NCI-H82 treated with DMSO at 0.1 percent for 48 hours (cell line): Measurements from ENCODE around the gene ST8SIA5.

ENCODE experiments used
- DNase-seq: peaks from one replicate; lab custom pipeline; 2025; ENCODE audit not compliant: unreplicated experiment; lab: John Stamatoyannopoulos, UW

Gene ST8SIA5

DNA sequence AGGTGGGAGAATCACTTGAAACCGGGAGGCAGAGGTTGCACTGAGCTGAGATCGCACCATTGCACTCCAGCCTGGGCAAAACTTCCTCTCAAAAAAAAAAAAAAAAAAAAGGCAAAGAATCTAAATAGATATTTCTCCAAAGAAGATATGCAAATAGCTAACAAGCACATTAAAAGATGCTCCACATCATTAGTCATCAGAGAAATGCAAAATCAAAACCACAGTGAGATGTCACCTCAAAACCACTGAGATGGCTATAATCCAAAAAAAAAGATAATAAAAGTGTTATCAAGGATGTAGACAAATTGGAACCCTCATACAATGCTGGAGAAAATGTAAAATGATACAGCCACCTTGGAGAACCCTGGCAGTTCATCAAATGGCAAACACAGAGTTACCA lies 8.4 kb downstream of the ST8SIA5 start:
- DNase-seq, result no peak

GRCh38 chr18:46740046-46740445 lies 16.8 kb downstream of the ST8SIA5 start:
- DNase-seq, result no peak

GRCh38 chr18:46738491-46738890 lies 18.4 kb downstream of the ST8SIA5 start:
- DNase-seq, result no peak

GRCh38 chr18:46736736-46737135 lies 20.1 kb downstream of the ST8SIA5 start:
- no peak for DNase-seq

DNA sequence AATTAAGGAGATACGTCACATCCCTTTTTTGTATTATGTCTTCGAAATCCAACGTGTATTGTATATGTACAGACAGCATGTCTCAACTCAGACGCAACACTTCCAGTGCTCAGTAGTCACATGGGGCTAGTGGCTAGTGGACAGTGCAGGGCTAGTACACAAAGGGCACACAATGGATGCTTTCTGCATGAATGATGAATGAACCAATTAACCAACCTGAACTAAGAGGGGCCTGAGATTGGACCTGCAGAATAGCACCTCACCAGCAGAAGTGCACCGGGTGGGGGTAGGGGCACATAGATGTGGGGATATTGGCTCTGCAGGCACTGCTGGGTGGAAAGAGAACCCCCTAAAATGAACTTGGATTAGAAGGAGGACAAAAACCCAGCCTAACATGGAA lies 20.7 kb downstream of the ST8SIA5 start:
- DNase-seq, result no peak

DNA sequence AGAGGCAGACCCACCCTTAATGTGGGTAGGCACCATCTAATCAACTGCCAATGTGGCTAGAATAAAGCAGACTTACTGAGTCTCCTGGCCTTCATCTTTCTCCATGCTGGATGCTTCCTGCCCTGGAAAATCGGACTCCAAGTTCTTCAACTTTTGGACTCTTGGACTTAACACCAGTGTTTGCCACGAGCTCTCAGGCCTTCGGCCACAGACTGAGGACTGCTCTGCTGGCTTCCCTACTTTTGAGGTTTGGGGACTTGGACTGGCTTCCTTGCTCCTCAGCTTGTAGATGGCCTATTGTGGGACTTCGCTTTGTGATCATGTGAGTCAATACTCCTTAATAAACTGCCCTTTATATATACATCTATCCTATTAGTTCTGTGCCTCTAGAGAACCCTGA lies 21.9 kb downstream of the ST8SIA5 start:
- DNase-seq, result no peak

DNA sequence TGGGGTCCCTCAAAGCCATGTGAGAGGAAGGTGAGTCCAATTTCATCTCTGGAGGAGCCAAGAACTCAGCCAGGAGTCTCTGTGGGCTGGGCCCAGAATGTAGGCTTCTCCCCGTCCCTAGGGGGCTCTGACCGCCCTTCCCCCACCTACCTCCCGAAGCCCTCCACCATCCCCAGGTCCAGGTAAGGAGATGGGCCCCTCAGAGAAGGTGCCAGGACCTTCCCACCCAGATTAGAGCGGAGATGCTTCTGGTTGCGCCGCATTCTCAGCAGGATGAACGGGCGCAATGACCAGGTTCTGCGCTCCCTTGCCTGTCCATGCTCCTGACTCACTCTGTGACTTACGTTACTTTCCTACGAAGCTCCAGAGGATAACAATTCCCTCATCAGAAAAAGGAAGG lies 23.0 kb downstream of the ST8SIA5 start:
- no peak for DNase-seq

- DNase-seq, result no peak
Measured at GRCh38 chr18:46732801-46733200, 24.1 kb downstream of the ST8SIA5 start.

DNA sequence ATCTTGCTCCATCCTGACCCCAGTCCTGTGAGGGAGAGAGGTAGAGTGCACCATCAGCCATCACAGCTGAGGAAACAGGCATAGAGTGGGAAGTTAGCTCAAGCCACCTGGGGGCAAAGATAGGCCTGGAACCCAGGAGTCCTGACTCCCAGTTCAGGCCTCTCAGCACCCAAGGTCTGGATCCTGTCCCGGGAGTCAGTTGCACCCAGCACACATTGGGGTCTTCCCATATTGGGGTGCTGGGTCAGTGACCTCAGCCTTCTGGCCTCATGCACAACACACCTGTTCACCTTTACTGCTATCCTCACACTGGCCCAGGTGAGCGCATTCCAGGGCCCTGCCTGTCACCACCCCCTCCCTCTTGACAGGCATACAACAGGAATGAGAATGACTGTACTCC lies 24.7 kb downstream of the ST8SIA5 start:
- DNase-seq, result no peak

DNA sequence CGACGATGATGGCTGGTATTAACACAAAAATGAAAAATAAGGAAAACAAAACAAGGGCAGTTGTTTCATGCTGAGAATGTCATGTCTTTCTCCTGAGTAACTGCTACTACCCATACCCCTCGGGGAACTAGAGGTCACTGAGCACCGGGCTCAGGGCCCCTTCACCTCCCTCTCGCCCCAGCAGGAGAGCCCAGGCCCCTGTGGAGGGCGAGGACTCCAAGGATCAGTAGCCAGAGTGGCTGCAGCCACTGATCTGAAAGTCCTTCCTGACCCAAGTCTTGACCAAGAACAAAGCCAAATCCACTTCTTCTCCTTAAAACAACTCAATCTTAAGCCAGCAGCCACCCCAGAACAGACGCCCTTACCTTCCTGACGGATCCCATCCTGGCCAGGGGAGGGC lies 25.5 kb downstream of the ST8SIA5 start:
- no peak for DNase-seq

DNA sequence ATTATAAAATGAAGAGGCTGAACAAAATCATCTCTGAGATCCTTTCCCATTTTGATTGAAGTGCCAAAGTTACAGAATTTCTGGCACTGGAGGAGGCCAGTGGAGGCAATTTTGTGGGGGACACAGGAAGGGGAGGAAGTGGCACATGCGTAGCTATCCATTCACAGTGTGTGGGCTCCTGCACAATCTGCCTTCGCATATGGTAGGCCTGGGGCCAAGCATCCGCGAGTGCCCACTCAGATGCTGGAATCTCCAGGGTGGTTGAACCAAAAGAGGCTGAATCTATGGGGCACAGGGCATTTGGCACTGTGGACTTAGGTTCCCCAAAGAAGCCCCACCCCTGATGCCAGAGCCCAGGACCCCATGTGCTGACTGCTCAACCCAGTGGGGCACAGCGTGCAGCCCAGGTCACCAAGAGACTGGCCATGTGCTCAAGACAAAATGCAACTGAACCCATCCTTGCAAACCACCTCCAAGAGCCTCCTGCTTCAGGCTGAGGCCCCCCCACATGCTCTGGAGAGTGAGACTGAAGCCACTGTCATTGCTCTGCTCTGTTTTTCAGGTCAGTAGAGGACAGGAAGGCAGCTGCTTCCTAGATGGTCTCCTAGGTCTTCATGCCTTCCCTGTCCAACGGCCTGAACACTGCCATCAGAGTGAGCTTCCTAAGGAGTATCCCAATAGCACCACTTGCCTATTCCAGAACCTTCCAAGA lies 28.5 kb downstream of the ST8SIA5 start:
- DNase-seq, result no peak

DNA sequence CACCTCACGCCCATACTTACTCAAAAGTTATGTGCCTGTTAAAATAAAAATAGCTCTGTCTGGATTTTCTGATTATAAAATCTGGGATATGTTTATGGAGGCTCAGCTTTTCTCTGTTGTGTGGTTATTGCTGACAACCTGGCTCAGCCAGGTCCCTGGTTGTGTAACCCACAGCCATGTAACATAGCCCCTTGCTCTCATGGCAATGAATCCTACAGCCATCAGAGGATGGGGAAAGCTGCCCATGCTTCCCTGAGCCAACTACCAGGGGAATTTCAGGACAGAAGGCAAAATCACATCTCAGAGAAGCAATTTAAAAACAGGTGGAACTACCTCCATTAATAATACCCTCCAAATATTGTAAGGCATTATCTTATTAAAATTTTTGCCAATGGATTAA lies 29.7 kb downstream of the ST8SIA5 start:
- no peak for DNase-seq

DNA sequence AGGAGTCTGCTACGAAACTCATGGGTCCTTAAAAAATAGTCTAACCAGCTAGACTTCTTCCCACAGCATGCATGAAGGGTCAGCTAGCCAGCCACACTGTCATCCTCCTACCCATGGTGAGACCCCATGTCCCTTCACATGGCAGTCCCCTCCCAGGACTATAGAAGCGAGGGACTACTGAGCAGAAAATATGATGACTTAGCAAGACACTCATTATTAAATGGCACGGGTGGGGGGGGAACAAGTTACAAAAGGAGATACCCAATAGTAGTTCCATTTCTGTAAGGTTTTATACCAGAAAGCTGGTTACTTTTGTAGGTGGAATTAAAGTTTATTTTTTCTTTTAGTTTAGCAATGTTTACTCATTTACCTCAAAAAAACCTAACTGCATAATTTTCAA lies 31.5 kb downstream of the ST8SIA5 start:
- DNase-seq, result no peak

- DNase-seq, result no peak
Measured at GRCh38 chr18:46723856-46724415, 32.9 kb downstream of the ST8SIA5 start.

DNA sequence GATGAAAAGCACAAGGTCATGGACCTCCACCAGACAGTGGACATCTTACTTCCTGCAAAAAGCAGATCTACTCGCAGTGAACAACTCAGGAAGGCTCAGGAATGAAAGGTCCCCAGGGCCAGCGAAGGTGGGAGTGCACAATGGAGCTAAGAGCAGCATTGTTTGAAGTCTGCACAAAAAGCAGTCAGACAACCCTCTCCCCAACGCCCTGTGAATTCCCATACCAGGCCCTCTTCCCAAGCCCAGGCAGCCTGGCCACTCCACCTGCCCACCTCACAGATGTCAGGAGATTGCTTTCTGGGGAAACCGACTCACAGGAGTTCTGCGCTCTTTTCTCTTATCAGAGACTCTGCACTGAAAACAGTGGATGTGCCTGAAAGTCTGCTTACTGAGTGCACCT lies 34.8 kb downstream of the ST8SIA5 start:
- no peak for DNase-seq

DNA sequence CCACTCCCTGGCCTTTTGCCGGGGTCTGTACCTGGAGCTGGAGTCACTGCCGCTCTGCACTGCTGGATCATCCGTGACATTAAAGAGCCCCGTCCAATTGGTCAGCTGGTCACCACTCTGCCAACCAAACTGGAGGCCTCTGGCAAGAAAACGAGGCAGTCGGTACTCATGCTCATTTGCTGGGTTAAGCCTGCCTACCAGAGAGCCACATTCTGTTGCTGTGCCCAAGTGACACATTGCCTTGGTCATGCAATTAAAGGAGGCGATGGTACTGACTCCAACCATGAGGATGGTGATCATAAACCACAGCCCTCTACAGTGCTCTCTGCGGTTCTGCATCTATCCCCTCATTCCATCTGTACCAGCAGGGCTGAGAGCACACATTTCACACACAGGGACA lies 35.5 kb downstream of the ST8SIA5 start:
- DNase-seq, result no peak

- no peak for DNase-seq
Measured at GRCh38 chr18:46720521-46720920, 36.3 kb downstream of the ST8SIA5 start.

GRCh38 chr18:46720092-46720491 lies 36.8 kb downstream of the ST8SIA5 start:
- no peak for DNase-seq

- no peak for DNase-seq
Measured at GRCh38 chr18:46719388-46719787, 37.5 kb downstream of the ST8SIA5 start.

- no peak for DNase-seq
Measured at GRCh38 chr18:46718501-46719341, 38.1 kb downstream of the ST8SIA5 start.

DNA sequence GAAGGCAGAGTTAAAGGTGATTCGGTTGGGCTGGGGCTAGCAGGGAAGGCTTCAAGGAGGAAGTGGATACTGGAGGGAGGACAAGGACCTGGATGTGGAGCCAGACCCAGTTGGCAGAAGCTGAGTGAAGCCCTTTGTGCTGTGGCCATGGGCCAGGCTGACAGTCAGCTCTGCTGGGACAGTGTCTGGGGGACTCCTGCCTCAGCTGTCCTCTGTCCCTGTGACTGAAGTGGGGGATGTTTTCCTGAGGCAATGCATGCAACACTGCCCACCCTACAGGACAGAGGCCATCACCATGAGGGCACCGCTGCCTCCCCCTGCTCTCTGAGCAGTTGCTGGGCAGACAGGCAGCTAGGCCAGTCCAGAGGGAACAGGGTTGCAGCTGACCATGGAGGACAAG lies 40.0 kb downstream of the ST8SIA5 start:
- no peak for DNase-seq

DNA sequence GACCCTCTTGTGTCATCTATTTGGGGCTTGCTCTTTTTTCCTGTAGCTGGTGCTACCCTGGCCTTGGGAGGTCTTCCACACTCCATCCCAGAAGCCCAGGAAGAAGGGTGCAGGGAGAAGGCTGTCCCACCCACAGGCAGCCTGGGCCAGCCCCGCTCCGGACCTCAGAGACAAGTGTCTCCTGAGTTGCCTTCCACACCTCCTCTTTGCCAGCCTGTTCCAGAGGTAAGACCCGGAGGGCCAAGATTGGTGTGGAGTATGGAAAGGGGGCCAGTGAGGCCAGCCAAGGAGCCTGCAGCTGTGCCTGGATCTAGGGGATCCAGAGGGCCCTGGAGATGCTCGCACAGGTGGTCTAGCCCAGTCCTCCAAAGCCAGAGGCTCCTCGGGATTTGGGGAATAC lies 40.5 kb downstream of the ST8SIA5 start:
- no peak for DNase-seq
